Measurements from ENCODE around the gene CITED4.

CITED4 gene

GRCh38 chr1:40862008-40862863, at the start of gene CITED4:
CITED4 (minus strand) TSS chr1:40862363; CDS start chr1:40862127, 236 bp downstream.
- TF ChIP-seq CTCF (IDR thresholded peaks at IDR 0.05), result no peak

- TF ChIP-seq CTCF (IDR thresholded peaks at IDR 0.05), result no peak
Measured at GRCh38 chr1:40911105-40911504, 48.9 kb upstream of the CITED4 start.

- no peak for TF ChIP-seq CTCF (IDR thresholded peaks at IDR 0.05)
Measured at GRCh38 chr1:40909281-40909680, 47.1 kb upstream of the CITED4 start.

- TF ChIP-seq CTCF (IDR thresholded peaks at IDR 0.05), result no peak
Measured at GRCh38 chr1:40908350-40908749, 46.2 kb upstream of the CITED4 start.

- no peak for TF ChIP-seq CTCF (IDR thresholded peaks at IDR 0.05)
Measured at GRCh38 chr1:40907899-40908298, 45.7 kb upstream of the CITED4 start.

GRCh38 chr1:40906781-40907400, 44.7 kb upstream of the CITED4 start:
- TF ChIP-seq CTCF (IDR thresholded peaks at IDR 0.05), result no peak

GRCh38 chr1:40905061-40905460, 42.9 kb upstream of the CITED4 start:
- TF ChIP-seq CTCF (IDR thresholded peaks at IDR 0.05), result no peak

Data from LNCAP (cell line).